AG09309 (cell line): ENCODE data around the gene KIFC3.
"Not testable (repeated sequence)": the region's sequence is repeated elsewhere in the genome, so short reads cannot be mapped to it uniquely, and the experiment has no call there.

Experiments
- DNase-seq: peaks from one replicate; pipeline ENCODE4 v3.0.0-alpha.2; 2010; ENCODE audit warnings: low read depth
- H3K4me3 ChIP-seq: 2 replicates; pipeline ENCODE4 v1.5.1; 2011; ENCODE audit warnings: mild to moderate bottlenecking, low read depth, low read length, moderate library complexity; ENCODE audit not compliant: control insufficient read depth
- CTCF ChIP-seq: IDR thresholded peaks from 2 replicates; pipeline ENCODE4 v1.5.1; 2011; ENCODE audit warnings: mild to moderate bottlenecking, low read depth, low read length, inconsistent platforms; ENCODE audit not compliant: insufficient read depth, control insufficient read depth; ENCODE audit errors: missing control alignments

KIFC3 gene

DNA sequence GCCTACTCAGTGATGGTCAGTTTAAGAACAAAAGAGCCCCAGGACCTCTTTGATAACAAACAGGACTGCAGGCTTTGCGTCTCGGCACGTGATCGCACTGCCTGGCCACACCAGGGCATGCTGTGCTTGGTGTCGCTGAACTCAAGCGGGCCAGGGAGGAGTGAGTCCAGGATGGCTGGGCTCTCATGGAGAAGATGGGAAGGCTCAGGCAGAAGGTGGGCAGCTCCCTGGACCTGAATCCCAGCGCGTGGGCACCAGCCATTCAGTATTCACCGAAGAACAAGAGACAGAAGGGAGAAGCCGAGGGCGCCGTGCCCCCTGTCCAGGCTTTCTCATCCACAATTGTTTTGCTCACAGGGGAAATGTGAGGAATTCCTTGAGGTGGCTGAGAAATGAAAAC is 54.8 kb downstream of the KIFC3 start:
- no peak overlapping the region for H3K4me3 ChIP-seq
- DNase-seq, result no peak
- TF ChIP-seq CTCF, result no peak

DNA sequence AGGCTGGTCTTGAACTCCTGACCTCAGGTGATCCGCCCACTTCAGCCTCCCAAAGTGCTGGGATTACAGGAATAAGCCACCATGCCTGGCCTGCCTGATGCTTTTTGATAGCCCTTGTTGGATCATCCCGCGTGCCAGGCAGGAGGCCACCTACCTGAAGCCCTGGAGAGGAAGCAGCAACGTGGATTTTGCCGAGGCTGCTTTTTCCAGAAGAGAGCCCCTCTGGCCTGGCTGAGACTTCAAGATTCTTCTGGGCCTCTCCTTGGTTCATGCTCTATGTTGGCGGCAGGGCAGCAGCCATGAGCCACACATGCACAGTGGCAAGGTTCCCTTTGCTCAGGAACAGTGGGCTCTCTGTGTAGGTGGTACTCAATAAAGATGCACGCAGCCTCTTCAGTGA is 55.2 kb downstream of the KIFC3 start:
- no peak for DNase-seq
- no peak overlapping the region for H3K4me3 ChIP-seq
- no peak for TF ChIP-seq CTCF

DNA sequence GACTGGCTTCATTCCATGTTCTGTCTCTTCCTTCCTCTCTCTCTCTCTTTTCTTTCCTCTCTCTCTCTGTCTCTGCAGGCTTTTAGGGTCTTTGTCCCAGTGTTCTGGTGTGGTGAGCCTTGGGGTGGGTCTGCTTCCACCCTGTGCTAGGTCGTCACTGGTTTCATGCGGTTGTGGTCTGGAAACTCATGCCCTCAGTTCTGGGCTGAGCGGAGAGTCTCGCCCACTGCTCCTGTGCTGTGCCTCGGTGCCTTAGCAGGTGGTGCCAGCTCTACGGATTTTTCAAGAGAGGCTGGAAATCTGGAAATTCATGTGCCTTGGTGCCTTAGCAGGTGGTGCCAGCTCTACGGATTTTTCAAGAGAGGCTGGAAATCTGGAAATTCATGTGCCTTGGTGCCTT is 56.0 kb downstream of the KIFC3 start:
- H3K4me3 ChIP-seq, DNase-seq: not testable (repeated sequence)

DNA sequence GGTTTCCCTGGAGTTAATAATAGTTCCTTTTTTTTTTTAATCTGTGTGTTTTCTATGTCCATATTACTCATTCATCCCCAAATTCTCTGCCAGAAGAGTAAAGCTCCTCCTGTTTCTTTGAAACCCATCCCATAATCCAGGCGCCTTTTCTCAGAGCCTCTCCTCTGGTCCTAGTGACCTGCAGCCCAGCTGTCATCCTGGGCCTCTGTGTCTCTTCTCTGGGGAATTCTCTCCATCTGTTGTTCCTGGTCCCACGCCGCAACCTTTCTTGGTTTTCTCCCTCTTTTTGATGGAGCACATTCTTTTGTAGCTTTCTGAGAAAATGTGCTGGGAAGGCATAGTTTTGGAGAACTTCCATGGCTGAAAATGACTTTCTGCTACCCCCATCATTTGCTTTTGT is 56.5 kb downstream of the KIFC3 start:
- no peak for TF ChIP-seq CTCF
- DNase-seq, result no peak

DNA sequence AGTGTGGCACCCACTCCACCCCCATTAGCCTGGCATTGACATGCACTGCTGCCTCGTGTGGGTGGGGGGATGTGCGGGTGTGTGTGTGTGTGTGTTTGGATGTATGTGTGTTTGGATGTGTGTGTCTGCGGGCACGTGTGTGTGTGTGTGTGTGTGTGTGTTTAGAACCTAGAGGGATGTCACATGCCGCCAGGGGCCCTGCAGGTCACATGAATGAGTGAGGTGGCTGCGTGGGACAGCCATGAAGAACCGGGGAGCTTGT is 57.7 kb downstream of the KIFC3 start:
- no peak overlapping the region for H3K4me3 ChIP-seq
- TF ChIP-seq CTCF, result no peak
- DNase-seq, result no peak

More for the DNA sequence above, 56.5 kb downstream of the KIFC3 start:
- H3K4me3 ChIP-seq, result no peak overlapping the region

DNA sequence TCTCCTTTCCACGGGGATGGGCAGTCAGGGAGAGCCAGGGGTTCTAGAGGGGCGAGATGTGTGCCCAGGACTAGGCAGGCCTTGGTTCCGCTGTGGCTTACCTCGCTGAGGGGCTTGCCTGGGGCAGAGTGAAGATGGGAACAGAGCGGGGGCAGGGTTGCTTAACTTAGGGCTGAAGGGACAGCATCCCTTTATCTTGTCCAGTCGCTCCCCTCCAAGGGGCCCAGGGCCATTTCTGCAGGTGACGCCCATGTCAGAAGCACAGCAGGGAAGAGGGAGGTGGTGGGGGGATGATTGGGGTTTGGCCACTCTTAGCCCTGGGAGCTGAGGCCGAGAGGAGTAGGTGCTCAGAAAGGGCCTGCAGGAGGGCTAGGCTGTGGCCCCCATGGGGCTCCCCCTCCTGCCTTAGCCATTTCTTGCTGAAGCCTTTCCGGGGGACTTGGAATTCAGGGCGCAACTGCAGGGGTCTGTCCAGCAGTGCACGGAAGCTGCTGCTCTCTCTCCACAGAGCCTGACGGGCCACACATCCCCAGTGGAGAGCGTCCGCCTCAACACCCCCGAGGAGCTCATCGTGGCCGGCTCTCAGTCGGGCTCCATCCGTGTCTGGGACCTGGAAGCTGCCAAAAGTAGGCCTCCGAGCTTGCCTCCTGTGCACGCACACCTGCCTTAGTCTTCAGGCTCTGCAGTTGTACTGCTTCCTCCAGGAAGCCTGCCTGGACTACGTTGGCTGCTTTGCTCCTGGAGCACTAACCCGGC is 58.2 kb downstream of the KIFC3 start:
- DNase-seq, result no peak
- no peak for TF ChIP-seq CTCF
- H3K4me3 ChIP-seq, result no peak overlapping the region

GRCh38 chr16:57743458-57743857 is 58.8 kb downstream of the KIFC3 start:
- no peak overlapping the region for H3K4me3 ChIP-seq
- no peak for DNase-seq
- TF ChIP-seq CTCF, result no peak
